Natural killer cell (primary cell): ENCODE measurements around the gene ENO2. TPM values are rescaled to one million over a fixed set of nuclear protein-coding genes. Genes with fewer than 3 reads are reported as not detected.
"Not testable (repeated sequence)": the region's sequence is repeated elsewhere in the genome, so short reads cannot be mapped to it uniquely, and the experiment has no call there.

ENCODE experiments used
- ATAC-seq, 3 donors: fragments of 150-1000 bp in 2 of 3; fragments of 200-7000 bp in 1 of 3; cut with Tn5 transposase; 1 replicate in 1 of 3; 2 replicates in 2 of 3; pipeline ENCODE4 v1.10.0; 2021; ENCODE audit warnings: mild to moderate bottlenecking in 2 of 3, moderate library complexity in 2 of 3
- DNase-seq, 2 donors: peaks; one replicate each; pipeline versions ENCODE4 v3.0.0 to v3.0.0-alpha.2; 2013 to 2021; ENCODE audit warnings: mixed read lengths in 1 of 2
- H3K27ac ChIP-seq: one replicate; pipeline ENCODE4 v1.5.1; 2013; ENCODE audit warnings: mild to moderate bottlenecking, low read length
- H3K27me3 ChIP-seq: one replicate; pipeline ENCODE4 v1.6.1; 2013; ENCODE audit warnings: low read length; ENCODE audit not compliant: control insufficient read depth, insufficient read depth
- H3K36me3 ChIP-seq: one replicate; pipeline ENCODE4 v1.6.1; 2013; ENCODE audit warnings: low read length; ENCODE audit not compliant: control insufficient read depth, insufficient read depth
- H3K4me1 ChIP-seq: one replicate; pipeline ENCODE4 v1.6.1; 2013; ENCODE audit warnings: low read length; ENCODE audit not compliant: control insufficient read depth, insufficient read depth
- H3K4me3 ChIP-seq: one replicate; pipeline ENCODE4 v1.5.1; 2013; ENCODE audit warnings: low read length
- H3K9me3 ChIP-seq: one replicate; pipeline ENCODE4 v1.6.1; 2013; ENCODE audit warnings: low read length; ENCODE audit not compliant: control insufficient read depth, insufficient read depth
- H3K27ac Mint-ChIP-seq, 2 donors: one replicate each; pipeline ENCODE4 v1.8.0; 2022; ENCODE audit warnings: mild to moderate bottlenecking in 2 of 2, mixed read lengths in 2 of 2, moderate library complexity in 1 of 2
- H3K27me3 Mint-ChIP-seq, 2 donors: one replicate each; pipeline ENCODE4 v1.8.0; 2022; ENCODE audit warnings: low read depth in 2 of 2, mixed read lengths in 2 of 2
- H3K36me3 Mint-ChIP-seq: one replicate; pipeline ENCODE4 v1.8.0; 2022; ENCODE audit warnings: mixed read lengths
- H3K4me1 Mint-ChIP-seq, 2 donors: one replicate each; pipeline ENCODE4 v1.8.0; 2022; ENCODE audit warnings: mixed read lengths in 2 of 2
- H3K4me3 Mint-ChIP-seq: one replicate; pipeline ENCODE4 v1.8.0; 2022; ENCODE audit warnings: mild to moderate bottlenecking, moderate library complexity, mixed read lengths
- H3K9me3 Mint-ChIP-seq, 2 donors: one replicate each; pipeline ENCODE4 v1.8.0; 2022; ENCODE audit warnings: mixed read lengths in 2 of 2
- WGBS: methylation state at CpG from one replicate; pipeline ENCODE4 v1.1.7; 2013; ENCODE audit warnings: missing lambda C conversion rate; ENCODE audit not compliant: insufficient coverage; 5-methylcytosine and 5-hydroxymethylcytosine counted together
- intact Hi-C: fragments of 100-400 bp; cut with micrococcal nuclease; formaldehyde crosslinking; loops from one replicate; pipeline ENCODE4 v1.14.2; 2022
- total RNA-seq, 4 donors: library from RNA; stranded (reverse); fragments of 120-200 nt in 1 of 4; gene quantifications; one replicate each; pipeline versions ENCODE4 v1.2.3 to v1.2.4, GENCODE V29; 2013 to 2022
- TF ChIP-seq, protein P1 (sequence below): fragments of 200-600 bp; IDR thresholded peaks from one replicate; pipeline ENCODE4 v1.8.0; 2022; ENCODE audit warnings: antibody characterized with exemption

ENO2 gene
- total RNA-seq, 3 donors from 2014 or later (not counting 1 experiment from before 2014, with no cell fraction given), result 21.6 to 30.8 (median 23.1) TPM

DNA sequence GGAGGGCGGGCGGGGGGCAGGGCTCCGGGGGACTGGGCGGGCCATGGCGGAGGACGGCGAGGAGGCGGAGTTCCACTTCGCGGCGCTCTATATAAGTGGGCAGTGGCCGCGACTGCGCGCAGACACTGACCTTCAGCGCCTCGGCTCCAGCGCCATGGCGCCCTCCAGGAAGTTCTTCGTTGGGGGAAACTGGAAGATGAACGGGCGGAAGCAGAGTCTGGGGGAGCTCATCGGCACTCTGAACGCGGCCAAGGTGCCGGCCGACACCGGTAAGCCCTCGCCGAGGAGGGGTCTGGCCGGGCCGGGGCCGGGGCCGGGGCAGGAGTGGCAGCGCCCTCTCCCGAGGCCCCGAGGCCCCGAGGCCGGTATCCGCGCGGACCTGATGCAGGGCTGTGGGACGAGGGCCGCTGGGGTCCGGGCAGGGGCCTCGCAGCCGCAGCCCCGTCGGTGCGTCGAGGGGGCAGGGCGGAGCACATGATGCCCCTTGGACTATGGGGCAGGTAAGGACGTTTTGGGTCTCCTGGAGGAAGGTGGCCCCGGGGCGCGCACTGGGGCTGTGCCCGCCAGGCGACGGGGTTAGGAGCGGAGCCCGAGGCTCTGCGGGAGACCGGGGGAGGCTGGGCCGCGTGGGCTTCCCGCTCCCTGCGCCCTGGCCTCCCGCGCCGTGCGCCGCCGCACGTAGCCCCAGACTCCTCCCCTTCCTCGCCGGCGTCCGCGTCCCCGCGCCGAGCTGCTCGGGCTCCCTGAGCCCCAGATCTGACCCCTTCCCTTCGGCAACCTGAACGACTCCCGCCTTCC, 46.8 kb upstream of the ENO2 start, which contains the start of gene TPI1:
TSS of gene TPI1 (plus strand) at position 119 of the 798 bp plus-strand sequence. CDS start at position 155, 36 bp downstream.
- peak within 1 kb of the TSS; percentile 71 for H3K27ac ChIP-seq
- Mint-ChIP-seq H3K4me1 (peaks cover 36 to 46% of the 10 kb centered on the region in 2 donors), H3K4me3 (peak within 1 kb of the TSS; percentile 95), H3K27me3 (no peaks in the 10 kb centered on the region), H3K27ac (peak within 1 kb of the TSS; percentile 74 to 84), H3K9me3 (no peaks in the 10 kb centered on the region), H3K36me3 (no peaks in the 10 kb centered on the region)
- no peaks in the 10 kb centered on the region for H3K9me3 ChIP-seq
- WGBS, result under 1% methylated on average over 86 of the region's 86 CpGs
- TF ChIP-seq, protein P1, sequence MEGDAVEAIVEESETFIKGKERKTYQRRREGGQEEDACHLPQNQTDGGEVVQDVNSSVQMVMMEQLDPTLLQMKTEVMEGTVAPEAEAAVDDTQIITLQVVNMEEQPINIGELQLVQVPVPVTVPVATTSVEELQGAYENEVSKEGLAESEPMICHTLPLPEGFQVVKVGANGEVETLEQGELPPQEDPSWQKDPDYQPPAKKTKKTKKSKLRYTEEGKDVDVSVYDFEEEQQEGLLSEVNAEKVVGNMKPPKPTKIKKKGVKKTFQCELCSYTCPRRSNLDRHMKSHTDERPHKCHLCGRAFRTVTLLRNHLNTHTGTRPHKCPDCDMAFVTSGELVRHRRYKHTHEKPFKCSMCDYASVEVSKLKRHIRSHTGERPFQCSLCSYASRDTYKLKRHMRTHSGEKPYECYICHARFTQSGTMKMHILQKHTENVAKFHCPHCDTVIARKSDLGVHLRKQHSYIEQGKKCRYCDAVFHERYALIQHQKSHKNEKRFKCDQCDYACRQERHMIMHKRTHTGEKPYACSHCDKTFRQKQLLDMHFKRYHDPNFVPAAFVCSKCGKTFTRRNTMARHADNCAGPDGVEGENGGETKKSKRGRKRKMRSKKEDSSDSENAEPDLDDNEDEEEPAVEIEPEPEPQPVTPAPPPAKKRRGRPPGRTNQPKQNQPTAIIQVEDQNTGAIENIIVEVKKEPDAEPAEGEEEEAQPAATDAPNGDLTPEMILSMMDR, result no peak
- H3K36me3 ChIP-seq, result peaks cover 33% of the 10 kb centered on the region
- H3K4me3 ChIP-seq, result peak within 1 kb of the TSS; percentile 48
- H3K4me1 ChIP-seq, result peaks cover 48% of the 10 kb centered on the region
- ATAC-seq, result peak; percentile 83 to 93 (median 89)
- H3K27me3 ChIP-seq, result no peaks in the 10 kb centered on the region
- intact Hi-C loops, result no loop called here
- DNase-seq, result peak; percentile 66 to 85

DNA sequence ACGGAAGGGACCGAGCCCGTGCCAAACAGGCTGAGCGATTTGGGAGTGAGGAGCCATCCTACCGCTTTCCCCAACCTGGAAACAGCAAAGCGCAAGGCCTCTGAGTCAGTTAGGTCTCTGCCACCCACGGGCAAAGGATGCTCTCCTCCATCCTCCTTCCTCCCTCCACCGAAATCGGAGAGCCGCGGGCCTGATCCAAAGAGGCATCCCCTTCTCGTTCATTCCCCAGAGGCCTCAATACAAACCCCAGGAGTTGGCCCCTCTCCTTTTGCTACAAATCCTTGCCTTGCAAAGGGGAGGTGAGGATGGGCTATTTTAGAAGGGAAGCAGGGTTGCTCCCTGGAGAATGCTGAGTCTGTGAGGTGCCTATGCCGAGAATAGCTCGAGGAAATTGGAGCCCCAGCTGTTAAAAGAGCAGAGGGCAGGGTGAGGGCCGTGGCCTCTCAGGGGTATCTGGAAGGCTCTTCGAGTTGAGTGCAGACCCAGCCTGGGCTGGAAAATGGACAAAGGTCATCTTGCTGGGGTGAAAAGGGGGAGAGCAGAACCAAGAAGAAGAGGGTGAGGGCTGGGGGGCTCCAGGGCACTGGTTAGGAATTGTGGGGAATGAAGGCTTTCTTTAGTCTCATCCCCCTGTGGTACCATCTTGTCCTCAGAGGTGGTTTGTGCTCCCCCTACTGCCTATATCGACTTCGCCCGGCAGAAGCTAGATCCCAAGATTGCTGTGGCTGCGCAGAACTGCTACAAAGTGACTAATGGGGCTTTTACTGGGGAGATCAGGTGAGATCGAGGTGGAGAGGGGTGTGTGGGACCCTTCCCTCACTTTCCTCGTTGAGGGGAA, 46.0 kb upstream of the ENO2 start:
- H3K36me3 Mint-ChIP-seq, result no peaks in the 10 kb centered on the region
- Histone ChIP-seq H3K36me3 (peaks cover 26% of the 10 kb centered on the region), H3K27ac (peak overlapping the region; percentile 47), H3K27me3 (no peaks in the 10 kb centered on the region), H3K4me3 (peak overlapping the region; percentile 48), H3K4me1 (peaks cover 51% of the 10 kb centered on the region), H3K9me3 (no peaks in the 10 kb centered on the region)
- H3K4me1 Mint-ChIP-seq, result peaks cover 38 to 53% of the 10 kb centered on the region in 2 donors
- H3K27me3 Mint-ChIP-seq, result no peaks in the 10 kb centered on the region
- H3K9me3 Mint-ChIP-seq, result no peaks in the 10 kb centered on the region
- H3K4me3 Mint-ChIP-seq, result peak overlapping the region; percentile 82
- TF ChIP-seq, protein P1, result no peak
- 19% methylated on average over 22 of the region's 22 CpGs for WGBS
- peak overlapping the region; percentile 72 to 84 for H3K27ac Mint-ChIP-seq
- DNase-seq, result peak in 1 of 2 donors; percentile 36
- intact Hi-C loops, result loop anchor here (1.0 kb wide), 3 partner anchors 16 to 245 kb away; partner anchors contain the start of genes C1R and USP5
- no peak for ATAC-seq

DNA sequence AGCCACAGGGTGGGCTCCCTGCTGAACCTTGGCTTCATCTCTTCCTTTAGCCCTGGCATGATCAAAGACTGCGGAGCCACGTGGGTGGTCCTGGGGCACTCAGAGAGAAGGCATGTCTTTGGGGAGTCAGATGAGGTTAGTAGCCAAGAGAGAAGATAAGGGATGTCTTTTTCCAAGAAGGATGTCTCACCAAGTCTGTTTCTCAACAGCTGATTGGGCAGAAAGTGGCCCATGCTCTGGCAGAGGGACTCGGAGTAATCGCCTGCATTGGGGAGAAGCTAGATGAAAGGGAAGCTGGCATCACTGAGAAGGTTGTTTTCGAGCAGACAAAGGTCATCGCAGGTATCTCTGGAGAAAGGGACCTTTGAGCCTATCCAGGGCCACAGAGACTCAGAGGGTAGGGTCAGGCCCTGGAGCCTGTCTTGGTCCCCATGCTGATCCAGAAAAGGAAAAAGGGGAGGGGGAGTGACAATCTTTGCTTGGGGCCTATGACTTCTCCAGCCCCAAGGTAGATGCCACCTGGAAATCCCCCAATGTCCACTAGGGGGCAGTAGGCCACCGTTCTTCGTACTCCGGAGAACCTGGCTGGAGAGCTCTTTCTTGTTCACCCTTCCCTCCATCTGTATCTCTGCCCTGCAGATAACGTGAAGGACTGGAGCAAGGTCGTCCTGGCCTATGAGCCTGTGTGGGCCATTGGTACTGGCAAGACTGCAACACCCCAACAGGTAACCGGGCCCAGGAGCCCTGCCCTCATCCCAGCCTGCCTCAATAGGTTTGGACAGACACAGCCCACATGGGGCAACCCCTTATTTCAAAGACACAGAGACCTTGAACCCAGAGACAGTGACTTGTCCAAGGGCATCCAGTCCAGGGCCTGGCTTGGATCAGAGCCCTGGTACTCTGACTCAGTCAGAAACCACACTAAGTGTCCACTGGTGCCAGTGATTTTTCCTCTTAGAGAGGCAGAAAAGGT, 45.0 kb upstream of the ENO2 start:
- ATAC-seq (peak in 1 of 3 donors; percentile 7), DNase-seq (peak; percentile 81 to 93)
- TF ChIP-seq, protein P1, result peak; percentile 84
- intact Hi-C loops, result loop anchor here (1.0 kb wide), 3 partner anchors 17 to 244 kb away; partner anchors contain the start of genes C1R and USP5
- Mint-ChIP-seq H3K27me3 (no peaks in the 10 kb centered on the region), H3K27ac (peak overlapping the region; percentile 72 to 84), H3K9me3 (no peaks in the 10 kb centered on the region), H3K36me3 (no peaks in the 10 kb centered on the region), H3K4me3 (peak overlapping the region; percentile 82), H3K4me1 (peaks cover 44 to 58% of the 10 kb centered on the region in 2 donors)
- H3K27me3 ChIP-seq, result no peaks in the 10 kb centered on the region
- peaks cover 23% of the 10 kb centered on the region for H3K36me3 ChIP-seq
- H3K4me3 ChIP-seq, result no peak overlapping the region
- H3K27ac ChIP-seq, result no peak overlapping the region
- H3K9me3 ChIP-seq, result no peaks in the 10 kb centered on the region
- H3K4me1 ChIP-seq, result peaks cover 60% of the 10 kb centered on the region
- WGBS, result 47% methylated on average over 12 of the region's 12 CpGs

GRCh38 chr12:6870304-6870703, 44.1 kb upstream of the ENO2 start:
- Mint-ChIP-seq H3K27ac (peak overlapping the region in 1 of 2 donors; percentile 87), H3K4me3 (peak overlapping the region; percentile 52), H3K4me1 (peaks cover 44 to 64% of the 10 kb centered on the region in 2 donors)
- WGBS, result no CpG with 5 or more reads among the region's 4 CpGs
- H3K27me3 ChIP-seq, DNase-seq, H3K9me3 ChIP-seq, H3K27me3 Mint-ChIP-seq, intact Hi-C loops, H3K27ac ChIP-seq, H3K9me3 Mint-ChIP-seq, H3K4me3 ChIP-seq, ATAC-seq, H3K36me3 Mint-ChIP-seq: not testable (repeated sequence)
- Histone ChIP-seq H3K4me1 (peaks cover 62% of the 10 kb centered on the region), H3K36me3 (peaks cover 19% of the 10 kb centered on the region)
